ENCODE measurements around the gene OGDH. TPM values are rescaled to one million over a fixed set of nuclear protein-coding genes. Genes with fewer than 3 reads are reported as not detected.

Gene OGDH
- total RNA-seq, 6 experiments from 2014 or later: 46.6 to 63.2 (median 55.8) TPM

GRCh38 chr7:44661233-44661632 is 54.8 kb downstream of the OGDH start:
- ATAC-seq (no peak), DNase-seq (no peak)
- no peaks in the 10 kb centered on the region for H3K36me3 ChIP-seq
- H3K4me1 ChIP-seq: peaks cover 0 to 13% (median 0%) of the 10 kb centered on the region in 4 donors
- TF ChIP-seq POLR2A (IDR thresholded peaks at IDR 0.05): no peak
- TF ChIP-seq, protein P1, sequence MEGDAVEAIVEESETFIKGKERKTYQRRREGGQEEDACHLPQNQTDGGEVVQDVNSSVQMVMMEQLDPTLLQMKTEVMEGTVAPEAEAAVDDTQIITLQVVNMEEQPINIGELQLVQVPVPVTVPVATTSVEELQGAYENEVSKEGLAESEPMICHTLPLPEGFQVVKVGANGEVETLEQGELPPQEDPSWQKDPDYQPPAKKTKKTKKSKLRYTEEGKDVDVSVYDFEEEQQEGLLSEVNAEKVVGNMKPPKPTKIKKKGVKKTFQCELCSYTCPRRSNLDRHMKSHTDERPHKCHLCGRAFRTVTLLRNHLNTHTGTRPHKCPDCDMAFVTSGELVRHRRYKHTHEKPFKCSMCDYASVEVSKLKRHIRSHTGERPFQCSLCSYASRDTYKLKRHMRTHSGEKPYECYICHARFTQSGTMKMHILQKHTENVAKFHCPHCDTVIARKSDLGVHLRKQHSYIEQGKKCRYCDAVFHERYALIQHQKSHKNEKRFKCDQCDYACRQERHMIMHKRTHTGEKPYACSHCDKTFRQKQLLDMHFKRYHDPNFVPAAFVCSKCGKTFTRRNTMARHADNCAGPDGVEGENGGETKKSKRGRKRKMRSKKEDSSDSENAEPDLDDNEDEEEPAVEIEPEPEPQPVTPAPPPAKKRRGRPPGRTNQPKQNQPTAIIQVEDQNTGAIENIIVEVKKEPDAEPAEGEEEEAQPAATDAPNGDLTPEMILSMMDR (IDR thresholded peaks at IDR 0.05): no peak
- H3K27ac ChIP-seq: no peak overlapping the region
- H3K9me3 ChIP-seq: no peaks in the 10 kb centered on the region
- no peak overlapping the region for H3K4me3 ChIP-seq
- WGBS (ENCODE audit: insufficient coverage, low coverage, low lambda C conversion rate, missing lambda C conversion rate): 63% methylated on average over 2 of the region's 2 CpGs
- intact Hi-C loops (cut with DNase I): no loop called here
- H3K27me3 ChIP-seq: no peaks in the 10 kb centered on the region

DNA sequence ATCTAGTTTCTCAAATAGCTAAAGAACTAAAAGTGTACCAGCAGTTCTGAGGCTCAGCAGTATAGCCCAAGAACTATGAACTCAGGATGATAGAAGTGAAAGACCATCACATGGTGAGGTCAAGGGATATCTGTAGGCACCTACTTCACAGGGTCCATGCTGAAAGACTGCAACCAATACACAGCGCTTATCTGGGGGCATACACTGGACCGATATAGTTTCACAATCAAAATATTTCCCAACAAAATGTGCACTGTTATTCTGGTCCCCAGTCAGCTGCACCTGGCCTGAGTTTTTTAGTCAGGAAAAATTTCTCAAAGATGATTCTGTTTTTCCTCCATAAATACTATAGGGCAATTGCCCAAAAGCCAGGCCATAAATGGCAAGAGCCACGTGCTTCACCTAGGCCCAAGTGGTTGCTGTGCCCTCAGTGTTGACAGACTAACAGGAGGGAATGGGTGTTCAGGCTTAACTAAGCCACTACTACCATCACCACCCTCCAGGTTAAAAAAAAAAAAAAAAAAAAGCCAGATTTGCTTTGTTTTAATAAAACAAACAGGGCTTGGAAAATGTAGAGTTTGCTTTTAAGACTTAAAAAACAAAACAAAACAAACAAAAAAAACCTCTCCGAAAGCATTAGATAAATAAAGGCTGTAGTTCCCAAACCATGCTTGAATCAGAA is 58.5 kb downstream of the OGDH start:
- DNase-seq: peak in 1 of 3 donors; percentile 21
- 40% methylated on average over 4 of the region's 4 CpGs for WGBS (ENCODE audit: insufficient coverage, low coverage, low lambda C conversion rate, missing lambda C conversion rate)
- TF ChIP-seq POLR2A (IDR thresholded peaks at IDR 0.05): no peak
- TF ChIP-seq, protein P1 (IDR thresholded peaks at IDR 0.05): no peak
- no peak overlapping the region for H3K27ac ChIP-seq
- H3K27me3 ChIP-seq: no peaks in the 10 kb centered on the region
- peak; percentile 82 to 92 (median 87) for ATAC-seq
- peaks cover 0 to 13% (median 0%) of the 10 kb centered on the region in 4 donors for H3K4me1 ChIP-seq
- no peaks in the 10 kb centered on the region for H3K9me3 ChIP-seq
- H3K4me3 ChIP-seq: no peak overlapping the region
- intact Hi-C loops (cut with DNase I): no loop called here
- H3K36me3 ChIP-seq: peaks cover 0 to 6% (median under 1%) of the 10 kb centered on the region in 4 donors

DNA sequence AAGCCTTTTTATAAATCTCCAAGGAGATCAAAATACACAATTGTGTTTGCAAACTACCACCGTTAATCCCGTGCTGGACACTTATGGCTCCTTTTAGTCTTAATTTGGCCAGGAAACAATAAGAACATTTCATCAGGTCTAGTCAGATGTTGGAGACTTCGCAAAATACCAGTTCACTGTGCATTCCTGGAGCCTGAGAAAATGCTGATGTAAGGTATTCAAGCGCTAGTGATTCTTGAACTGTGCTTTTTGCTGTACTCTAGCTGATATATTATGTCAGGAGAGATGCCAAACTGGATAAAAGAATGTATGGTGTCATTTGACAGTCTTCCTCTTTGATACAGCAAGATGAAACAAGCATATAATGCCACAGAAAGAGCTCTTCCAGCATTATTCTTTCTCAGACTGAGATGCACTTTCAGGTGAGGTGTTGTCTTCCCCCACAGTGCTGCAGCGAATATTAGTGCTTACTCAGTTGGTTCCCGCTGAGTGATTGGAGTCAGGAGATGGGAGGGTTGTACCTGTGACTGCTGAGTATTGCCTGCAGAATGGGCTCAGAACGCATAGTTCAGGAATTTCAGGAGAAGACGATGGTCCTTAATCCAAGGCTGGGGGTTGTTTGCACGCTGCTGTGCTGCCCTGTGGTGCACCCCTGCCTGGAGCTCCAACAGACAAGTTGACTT is 59.2 kb downstream of the OGDH start:
- DNase-seq: peak in 1 of 3 donors; percentile 22
- Histone ChIP-seq H3K27me3 (no peaks in the 10 kb centered on the region), H3K4me1 (peaks cover 0 to 13% (median 0%) of the 10 kb centered on the region in 4 donors), H3K36me3 (peaks cover 0 to 6% (median under 1%) of the 10 kb centered on the region in 4 donors), H3K9me3 (no peaks in the 10 kb centered on the region), H3K4me3 (no peak overlapping the region), H3K27ac (no peak overlapping the region)
- WGBS (ENCODE audit: insufficient coverage, low coverage, low lambda C conversion rate, missing lambda C conversion rate): 40% methylated on average over 5 of the region's 9 CpGs
- no peak for TF ChIP-seq POLR2A (IDR thresholded peaks at IDR 0.05)
- TF ChIP-seq, protein P1 (IDR thresholded peaks at IDR 0.05): no peak
- intact Hi-C loops (cut with DNase I): no loop called here
- peak in 1 of 4 donors; percentile 27 for ATAC-seq

DNA sequence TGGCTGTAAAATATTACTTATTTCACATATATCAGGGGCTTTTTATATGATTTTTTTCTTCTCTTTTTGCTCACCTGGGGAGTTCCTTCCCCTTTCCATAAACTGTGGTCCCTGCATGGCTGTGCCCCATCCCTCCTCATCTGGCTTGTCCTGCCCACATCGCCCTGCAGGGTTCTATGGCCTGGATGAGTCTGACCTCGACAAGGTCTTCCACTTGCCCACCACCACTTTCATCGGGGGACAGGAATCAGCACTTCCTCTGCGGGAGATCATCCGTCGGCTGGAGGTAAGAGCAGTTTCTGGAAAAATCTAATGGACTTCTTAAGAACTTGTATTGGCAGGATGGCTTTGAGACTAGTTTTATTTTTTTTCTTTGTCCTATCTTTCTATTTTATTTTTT is 60.1 kb downstream of the OGDH start:
- Histone ChIP-seq H3K36me3 (peaks cover 0 to 6% (median under 1%) of the 10 kb centered on the region in 4 donors), H3K27ac (no peak overlapping the region), H3K9me3 (no peaks in the 10 kb centered on the region), H3K4me1 (peaks cover 0 to 13% (median 0%) of the 10 kb centered on the region in 4 donors), H3K4me3 (no peak overlapping the region), H3K27me3 (no peaks in the 10 kb centered on the region)
- 84% methylated on average over 5 of the region's 6 CpGs for WGBS (ENCODE audit: insufficient coverage, low coverage, low lambda C conversion rate, missing lambda C conversion rate)
- ATAC-seq (no peak), DNase-seq (no peak)
- TF ChIP-seq, protein P1 (IDR thresholded peaks at IDR 0.05): no peak
- no peak for TF ChIP-seq POLR2A (IDR thresholded peaks at IDR 0.05)
- intact Hi-C loops (cut with DNase I): no loop called here
